Endodermal cell (in vitro differentiated cells): Measurements from ENCODE around the gene PALB2. TPM values are rescaled to one million over a fixed set of nuclear protein-coding genes. Genes with fewer than 3 reads are reported as not detected.

Experiments
- DNase-seq: peaks from one replicate; pipeline ENCODE4 v3.0.0-alpha.2; 2017
- H3K27ac ChIP-seq: 2 replicates; pipeline ENCODE4 v1.5.1; 2013; ENCODE audit warnings: mild to moderate bottlenecking, low read depth, low read length, moderate library complexity
- H3K27me3 ChIP-seq: 2 replicates; pipeline ENCODE4 v1.6.1; 2013; ENCODE audit warnings: mild to moderate bottlenecking, low read length, moderate library complexity; ENCODE audit not compliant: insufficient read depth, control insufficient read depth, poor library complexity, severe bottlenecking
- H3K36me3 ChIP-seq: 2 replicates; pipeline ENCODE4 v1.7.0; 2013; ENCODE audit warnings: mild to moderate bottlenecking, low read length, moderate library complexity; ENCODE audit not compliant: control insufficient read depth, insufficient read depth
- H3K4me1 ChIP-seq: one replicate; pipeline ENCODE4 v1.7.0; 2013; ENCODE audit warnings: low read length; ENCODE audit not compliant: control insufficient read depth, insufficient read depth
- H3K4me3 ChIP-seq: 2 replicates; pipeline ENCODE4 v1.5.1; 2013; ENCODE audit warnings: mild to moderate bottlenecking, low read length, moderate library complexity
- H3K9ac ChIP-seq: 2 replicates; pipeline ENCODE4 v1.6.1; 2013; ENCODE audit warnings: mild to moderate bottlenecking, low read length, moderate library complexity; ENCODE audit not compliant: poor library complexity, severe bottlenecking; ENCODE audit errors: extremely low read depth
- H3K9me3 ChIP-seq: 2 replicates; pipeline ENCODE4 v1.6.1; 2013; ENCODE audit warnings: mild to moderate bottlenecking, low read length, moderate library complexity; ENCODE audit not compliant: control insufficient read depth
- H3K27ac Mint-ChIP-seq: 2 replicates; pipeline ENCODE4 v1.8.0; 2020; ENCODE audit warnings: mixed read lengths
- H3K27me3 Mint-ChIP-seq: 2 replicates; pipeline ENCODE4 v1.8.0; 2021; ENCODE audit warnings: mild to moderate bottlenecking, mixed read lengths; ENCODE audit not compliant: insufficient read depth
- H3K36me3 Mint-ChIP-seq: 2 replicates; pipeline ENCODE4 v1.8.0; 2020; ENCODE audit warnings: low read depth, mixed read lengths
- H3K4me1 Mint-ChIP-seq: 2 replicates; pipeline ENCODE4 v1.8.0; 2020; ENCODE audit warnings: mixed read lengths
- H3K4me3 Mint-ChIP-seq: 2 replicates; pipeline ENCODE4 v1.8.0; 2020; ENCODE audit warnings: mild to moderate bottlenecking, moderate library complexity, mixed read lengths
- H3K9me3 Mint-ChIP-seq: 2 replicates; pipeline ENCODE4 v1.8.0; 2020; ENCODE audit warnings: mild to moderate bottlenecking, mixed read lengths
- CTCF ChIP-seq: fragments of 200-600 bp; sonication (generic); conservative IDR thresholded peaks from 2 replicates; pipeline ENCODE4 v1.5.0; 2021; ENCODE audit warnings: antibody characterized with exemption, mild to moderate bottlenecking
- WGBS, 2 experiments: methylation state at CpG; one replicate each; pipeline versions ENCODE4 v1.1.5 to v1.1.7; 2013; ENCODE audit warnings: missing lambda C conversion rate in 2 of 2, mixed read lengths in 1 of 2; ENCODE audit not compliant: insufficient coverage in 1 of 2, insufficient read length in 1 of 2; 5-methylcytosine and 5-hydroxymethylcytosine counted together
- total RNA-seq, 2 donors: library from RNA; stranded (reverse); fragmentation: NEBNext Ultra II Directional in 1 of 2; extraction: Animal tissue kit (Norgen Biotek cat#: 25700) in 1 of 2; gene quantifications; 2 replicates in 1 of 2; 3 replicates in 1 of 2; pipeline ENCODE4 v1.2.1, GENCODE V29; 2021

PALB2 gene
- total RNA-seq, 2 donors from 2014 or later = 20.0 to 24.8 TPM

DNA sequence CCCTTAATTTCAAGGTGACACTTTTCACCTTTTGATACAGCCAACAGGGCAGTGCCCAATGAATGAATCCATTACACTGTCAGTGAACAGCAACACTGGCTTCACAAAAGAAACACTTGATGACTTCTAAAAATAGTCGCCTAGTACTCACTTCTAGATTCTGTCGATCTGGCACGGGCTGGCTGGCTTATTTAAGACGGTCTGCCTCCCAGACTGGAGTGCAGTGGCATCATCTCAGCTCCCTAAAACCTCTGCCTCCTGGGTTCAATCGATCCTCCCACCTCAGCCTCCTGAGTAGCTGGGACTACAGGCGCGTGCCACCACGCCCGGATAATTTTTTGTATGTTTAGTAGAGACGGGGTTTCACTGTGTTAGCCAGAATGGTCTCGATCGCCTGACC, 46.9 kb downstream of the PALB2 start:
- Mint-ChIP-seq H3K4me3 (peak overlapping the region; percentile 81), H3K4me1 (peaks cover 9% of the 10 kb centered on the region)
- H3K4me3 ChIP-seq = no peak overlapping the region

DNA sequence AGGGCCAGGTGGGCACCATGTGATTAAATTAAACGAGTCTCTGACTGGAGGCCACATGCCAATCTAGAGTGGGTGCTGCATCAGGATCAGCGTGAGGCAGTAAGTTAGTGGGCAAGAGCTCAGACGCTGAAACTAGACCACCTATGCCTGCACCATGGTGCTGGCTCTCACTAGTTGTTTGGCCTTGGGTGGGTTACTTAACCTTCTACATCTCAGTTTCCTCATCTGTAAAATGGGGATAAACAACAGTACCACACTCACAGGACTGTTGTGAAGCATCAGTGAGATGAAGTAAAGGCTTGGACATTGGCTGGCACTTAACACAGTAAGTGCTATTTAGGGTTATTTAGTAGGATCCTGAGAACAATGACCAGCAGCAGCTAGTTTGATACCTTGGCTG, 50.9 kb downstream of the PALB2 start:
- no peak for TF ChIP-seq CTCF
- WGBS, 2 experiments = 93 to 95% methylated on average over 3 of the region's 3 CpGs
- H3K36me3 Mint-ChIP-seq = peaks cover 67% of the 10 kb centered on the region
- no peaks in the 10 kb centered on the region for H3K4me1 ChIP-seq
- peaks cover 3% of the 10 kb centered on the region for H3K4me1 Mint-ChIP-seq
- H3K9me3 ChIP-seq = no peaks in the 10 kb centered on the region
- H3K27me3 ChIP-seq = no peaks in the 10 kb centered on the region
- no peak overlapping the region for H3K4me3 Mint-ChIP-seq
- H3K9me3 Mint-ChIP-seq = no peaks in the 10 kb centered on the region
- no peak for DNase-seq
- H3K9ac ChIP-seq = no peak overlapping the region
- H3K27ac ChIP-seq = no peak overlapping the region
- H3K27ac Mint-ChIP-seq = no peak overlapping the region
- no peak overlapping the region for H3K4me3 ChIP-seq
- no peaks in the 10 kb centered on the region for H3K27me3 Mint-ChIP-seq
- H3K36me3 ChIP-seq = peaks cover 80% of the 10 kb centered on the region

More for the DNA sequence above, 46.9 kb downstream of the PALB2 start:
- TF ChIP-seq CTCF = no peak
- H3K4me1 ChIP-seq = peaks cover 2% of the 10 kb centered on the region
- Mint-ChIP-seq H3K27ac (no peak overlapping the region), H3K36me3 (peaks cover 38% of the 10 kb centered on the region), H3K27me3 (no peaks in the 10 kb centered on the region), H3K9me3 (no peaks in the 10 kb centered on the region)
- no peaks in the 10 kb centered on the region for H3K27me3 ChIP-seq
- H3K36me3 ChIP-seq = peaks cover 42% of the 10 kb centered on the region
- 96 to 97% methylated on average over 11 to 12 of the region's 12 CpGs for WGBS, 2 experiments
- H3K9me3 ChIP-seq = no peaks in the 10 kb centered on the region
- no peak overlapping the region for H3K27ac ChIP-seq
- no peak for DNase-seq
- H3K9ac ChIP-seq = no peak overlapping the region

- no peaks in the 10 kb centered on the region for H3K27me3 ChIP-seq
- WGBS, 2 experiments = 95 to 97% methylated on average over 4 to 5 of the region's 5 CpGs
Observed at GRCh38 chr16:23587726-23588125, 53.4 kb downstream of the PALB2 start.

More at GRCh38 chr16:23587726-23588125, 53.4 kb downstream of the PALB2 start:
- TF ChIP-seq CTCF = no peak
- Histone ChIP-seq H3K4me1 (no peaks in the 10 kb centered on the region), H3K4me3 (no peak overlapping the region), H3K27ac (no peak overlapping the region), H3K9me3 (no peaks in the 10 kb centered on the region), H3K36me3 (peaks cover 83% of the 10 kb centered on the region), H3K9ac (no peak overlapping the region)
- no peak overlapping the region for H3K4me3 Mint-ChIP-seq
- peaks cover 70% of the 10 kb centered on the region for H3K36me3 Mint-ChIP-seq
- no peaks in the 10 kb centered on the region for H3K9me3 Mint-ChIP-seq
- peak overlapping the region; percentile 61 for H3K27ac Mint-ChIP-seq
- DNase-seq = no peak
- H3K27me3 Mint-ChIP-seq = no peaks in the 10 kb centered on the region
- no peaks in the 10 kb centered on the region for H3K4me1 Mint-ChIP-seq
